HepG2 (cell line): Measurements from ENCODE around the gene ATG4B. TPM values are rescaled to one million over a fixed set of nuclear protein-coding genes. Genes with fewer than 3 reads are reported as not detected.
A peak's percentile ranks its signal among the peaks of the same experiment; 100 is the strongest.

Source experiments
- FOXM1 ChIP-seq: sonication (generic); formaldehyde crosslinking; IDR thresholded peaks from 2 replicates; pipeline ENCODE4 v1.5.0; 2020; ENCODE audit warnings: missing genetic modification reagents
- GRHL1 ChIP-seq: sonication (generic); formaldehyde crosslinking; conservative IDR thresholded peaks from 2 replicates; pipeline ENCODE4 v1.8.0; 2022; ENCODE audit warnings: missing genetic modification reagents
- HNRNPK ChIP-seq: fragments of 200-400 bp; formaldehyde crosslinking; IDR thresholded peaks from 2 replicates; pipeline ENCODE4 v1.6.1; 2018; ENCODE audit warnings: low read length, low read depth, moderate library complexity, mild to moderate bottlenecking; ENCODE audit not compliant: poor library complexity, severe bottlenecking
- LCORL ChIP-seq, 2 experiments: fragments of 450-650 bp in 1 of 2; sonication (generic) in 1 of 2; formaldehyde crosslinking in 1 of 2; IDR thresholded peaks; 2 replicates each; pipeline versions ENCODE4 v1.5.0 to v1.6.1; 2017 to 2020; ENCODE audit warnings: antibody characterized with exemption in 1 of 2, missing genetic modification reagents in 1 of 2
- MED1 ChIP-seq: sonication (generic); formaldehyde crosslinking; IDR thresholded peaks from 2 replicates; pipeline ENCODE4 v1.4.0; 2020; ENCODE audit warnings: missing genetic modification reagents
- MTF1 ChIP-seq: sonication (generic); formaldehyde crosslinking; IDR thresholded peaks from 2 replicates; pipeline ENCODE4 v1.5.0; 2020; ENCODE audit warnings: missing genetic modification reagents
- NFE2L1 ChIP-seq: sonication (generic); formaldehyde crosslinking; IDR thresholded peaks from 2 replicates; pipeline ENCODE4 v1.4.0; 2020; ENCODE audit warnings: missing genetic modification reagents, mild to moderate bottlenecking, borderline replicate concordance
- NPAS2 ChIP-seq: sonication (generic); formaldehyde crosslinking; IDR thresholded peaks from 2 replicates; pipeline ENCODE4 v1.8.0; 2022; ENCODE audit warnings: mild to moderate bottlenecking, missing genetic modification reagents, borderline replicate concordance
- THRA ChIP-seq: sonication (generic); formaldehyde crosslinking; IDR thresholded peaks from 2 replicates; pipeline ENCODE4 v1.4.0; 2020; ENCODE audit warnings: missing genetic modification reagents, borderline replicate concordance
- ZNF367 ChIP-seq: sonication (generic); formaldehyde crosslinking; IDR thresholded peaks from 2 replicates; pipeline ENCODE4 v1.4.0; 2020; ENCODE audit warnings: missing genetic modification reagents, borderline replicate concordance
- ZNF432 ChIP-seq: sonication (generic); formaldehyde crosslinking; IDR thresholded peaks from 2 replicates; pipeline ENCODE4 v1.5.0; 2020; ENCODE audit warnings: missing genetic modification reagents, mild to moderate bottlenecking, borderline replicate concordance
- ZNF7 ChIP-seq: IDR thresholded peaks from 2 replicates; pipeline ENCODE4 v1.6.1; 2016; ENCODE audit warnings: missing biosample characterization, missing genetic modification reagents
- ZNF775 ChIP-seq: sonication (generic); formaldehyde crosslinking; IDR thresholded peaks from 2 replicates; pipeline ENCODE4 v1.4.0; 2020; ENCODE audit warnings: missing genetic modification reagents, mild to moderate bottlenecking, moderate library complexity, borderline replicate concordance
- polyA plus RNA-seq, 8 experiments: library from polyadenylated mRNA; depleted of rRNA in 3 of 8; stranded (reverse) in 7 of 8; unstranded in 1 of 8; fragments of >200 nt; fragmentation: Illumina TruSeq in 4 of 8; extraction: Trizol in 4 of 8; gene quantifications; 2 replicates each; pipeline versions ENCODE4 v1.2.1 to v1.2.3, GENCODE V29; 2011 to 2016; ENCODE audit warnings: low read depth in 4 of 8, missing spikeins in 1 of 8, mixed read lengths in 1 of 8; ENCODE audit not compliant: insufficient read depth in 1 of 8
- total RNA-seq, 5 experiments: library from RNA; depleted of rRNA; stranded (reverse); fragments of >200 nt; fragmentation: Illumina TruSeq; extraction: Trizol; gene quantifications; 2 replicates each; pipeline ENCODE4 v1.2.3, GENCODE V29; 2016; ENCODE audit warnings: low read depth in 1 of 5
- TF ChIP-seq, protein P1 (sequence below): sonication (generic); formaldehyde crosslinking; conservative IDR thresholded peaks from 2 replicates; pipeline ENCODE4 v1.4.0; 2020; ENCODE audit warnings: mild to moderate bottlenecking, missing genetic modification reagents, moderate library complexity
- TF ChIP-seq, protein P2 (sequence below): sonication (generic); formaldehyde crosslinking; IDR thresholded peaks from 2 replicates; pipeline ENCODE4 v1.5.0; 2020; ENCODE audit warnings: mild to moderate bottlenecking, missing genetic modification reagents
- TF ChIP-seq, protein P3 (sequence below): sonication (generic); formaldehyde crosslinking; IDR thresholded peaks from 2 replicates; pipeline ENCODE4 v1.8.1; 2022; ENCODE audit warnings: mild to moderate bottlenecking, missing genetic modification reagents

The ATG4B gene
- total and polyA plus RNA-seq, 2 of the 13 experiments (the other 11 are each of a cell fraction or from before 2014, with no cell fraction given) = 95.5 to 239 TPM

DNA sequence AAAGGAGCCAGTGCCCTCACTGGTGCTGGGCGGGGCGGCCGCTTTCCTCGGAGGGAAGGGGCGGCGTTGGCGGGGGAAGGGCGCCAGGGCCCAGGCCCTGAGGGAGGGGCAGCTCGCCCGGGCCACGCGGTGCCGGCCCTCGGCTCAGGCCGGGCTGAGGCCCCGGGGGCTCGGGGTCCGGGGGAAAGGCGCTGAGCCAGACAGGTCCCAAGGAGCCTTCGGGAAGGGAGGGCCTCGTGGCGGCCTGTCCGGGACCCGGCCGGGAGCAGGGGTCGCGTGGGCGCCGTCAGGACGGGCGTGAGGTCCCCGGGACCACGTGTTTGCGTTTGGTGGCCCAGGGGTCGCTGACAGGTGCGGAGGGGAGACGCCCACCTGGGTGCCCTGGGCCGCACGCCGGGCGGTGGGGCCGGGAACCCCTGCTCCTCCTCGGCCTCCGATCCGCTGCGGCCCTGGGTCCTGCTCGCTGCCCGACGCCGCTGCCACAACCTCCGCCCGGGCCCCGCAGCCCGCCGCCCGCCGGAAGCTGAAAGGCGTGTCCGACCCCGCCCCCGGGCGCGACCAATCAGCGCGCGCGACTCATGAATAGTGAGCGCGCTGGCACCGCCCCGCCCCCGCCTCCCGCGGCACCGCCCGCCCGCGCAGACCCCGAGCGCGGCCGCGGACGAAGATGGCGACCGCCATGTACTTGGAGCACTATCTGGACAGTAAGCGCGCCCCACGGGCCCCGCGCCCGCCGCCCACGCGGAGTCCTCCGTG is 64.1 kb downstream of the ATG4B start, which contains the start of gene ING5 (continued):
- TF ChIP-seq, protein P1, sequence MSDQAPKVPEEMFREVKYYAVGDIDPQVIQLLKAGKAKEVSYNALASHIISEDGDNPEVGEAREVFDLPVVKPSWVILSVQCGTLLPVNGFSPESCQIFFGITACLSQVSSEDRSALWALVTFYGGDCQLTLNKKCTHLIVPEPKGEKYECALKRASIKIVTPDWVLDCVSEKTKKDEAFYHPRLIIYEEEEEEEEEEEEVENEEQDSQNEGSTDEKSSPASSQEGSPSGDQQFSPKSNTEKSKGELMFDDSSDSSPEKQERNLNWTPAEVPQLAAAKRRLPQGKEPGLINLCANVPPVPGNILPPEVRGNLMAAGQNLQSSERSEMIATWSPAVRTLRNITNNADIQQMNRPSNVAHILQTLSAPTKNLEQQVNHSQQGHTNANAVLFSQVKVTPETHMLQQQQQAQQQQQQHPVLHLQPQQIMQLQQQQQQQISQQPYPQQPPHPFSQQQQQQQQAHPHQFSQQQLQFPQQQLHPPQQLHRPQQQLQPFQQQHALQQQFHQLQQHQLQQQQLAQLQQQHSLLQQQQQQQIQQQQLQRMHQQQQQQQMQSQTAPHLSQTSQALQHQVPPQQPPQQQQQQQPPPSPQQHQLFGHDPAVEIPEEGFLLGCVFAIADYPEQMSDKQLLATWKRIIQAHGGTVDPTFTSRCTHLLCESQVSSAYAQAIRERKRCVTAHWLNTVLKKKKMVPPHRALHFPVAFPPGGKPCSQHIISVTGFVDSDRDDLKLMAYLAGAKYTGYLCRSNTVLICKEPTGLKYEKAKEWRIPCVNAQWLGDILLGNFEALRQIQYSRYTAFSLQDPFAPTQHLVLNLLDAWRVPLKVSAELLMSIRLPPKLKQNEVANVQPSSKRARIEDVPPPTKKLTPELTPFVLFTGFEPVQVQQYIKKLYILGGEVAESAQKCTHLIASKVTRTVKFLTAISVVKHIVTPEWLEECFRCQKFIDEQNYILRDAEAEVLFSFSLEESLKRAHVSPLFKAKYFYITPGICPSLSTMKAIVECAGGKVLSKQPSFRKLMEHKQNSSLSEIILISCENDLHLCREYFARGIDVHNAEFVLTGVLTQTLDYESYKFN (CRISPR knock-in tag) = peak; percentile 55
- TF ChIP-seq, protein P2, sequence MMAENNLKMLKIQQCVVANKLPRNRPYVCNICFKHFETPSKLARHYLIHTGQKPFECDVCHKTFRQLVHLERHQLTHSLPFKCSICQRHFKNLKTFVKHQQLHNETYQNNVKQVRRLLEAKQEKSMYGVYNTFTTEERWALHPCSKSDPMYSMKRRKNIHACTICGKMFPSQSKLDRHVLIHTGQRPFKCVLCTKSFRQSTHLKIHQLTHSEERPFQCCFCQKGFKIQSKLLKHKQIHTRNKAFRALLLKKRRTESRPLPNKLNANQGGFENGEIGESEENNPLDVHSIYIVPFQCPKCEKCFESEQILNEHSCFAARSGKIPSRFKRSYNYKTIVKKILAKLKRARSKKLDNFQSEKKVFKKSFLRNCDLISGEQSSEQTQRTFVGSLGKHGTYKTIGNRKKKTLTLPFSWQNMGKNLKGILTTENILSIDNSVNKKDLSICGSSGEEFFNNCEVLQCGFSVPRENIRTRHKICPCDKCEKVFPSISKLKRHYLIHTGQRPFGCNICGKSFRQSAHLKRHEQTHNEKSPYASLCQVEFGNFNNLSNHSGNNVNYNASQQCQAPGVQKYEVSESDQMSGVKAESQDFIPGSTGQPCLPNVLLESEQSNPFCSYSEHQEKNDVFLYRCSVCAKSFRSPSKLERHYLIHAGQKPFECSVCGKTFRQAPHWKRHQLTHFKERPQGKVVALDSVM (CRISPR knock-in tag) = peak; percentile 75; the same call in 1 of the 2 replicates
- TF ChIP-seq, protein P3, sequence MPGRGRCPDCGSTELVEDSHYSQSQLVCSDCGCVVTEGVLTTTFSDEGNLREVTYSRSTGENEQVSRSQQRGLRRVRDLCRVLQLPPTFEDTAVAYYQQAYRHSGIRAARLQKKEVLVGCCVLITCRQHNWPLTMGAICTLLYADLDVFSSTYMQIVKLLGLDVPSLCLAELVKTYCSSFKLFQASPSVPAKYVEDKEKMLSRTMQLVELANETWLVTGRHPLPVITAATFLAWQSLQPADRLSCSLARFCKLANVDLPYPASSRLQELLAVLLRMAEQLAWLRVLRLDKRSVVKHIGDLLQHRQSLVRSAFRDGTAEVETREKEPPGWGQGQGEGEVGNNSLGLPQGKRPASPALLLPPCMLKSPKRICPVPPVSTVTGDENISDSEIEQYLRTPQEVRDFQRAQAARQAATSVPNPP (CRISPR knock-in tag) = no peak
- TF ChIP-seq MED1 (peak; percentile 67), ZNF7 (CRISPR knock-in tag) (no peak), NPAS2 (CRISPR knock-in tag) (no peak), HNRNPK (peak; percentile 71), LCORL (IDR thresholded peaks at IDR 0.05) (no peak), LCORL (CRISPR knock-in tag; IDR thresholded peaks at IDR 0.05) (peak; percentile 19; the same call in 1 of the 2 replicates), MTF1 (CRISPR knock-in tag) (peak; percentile 72; the same call in 1 of the 2 replicates), THRA (CRISPR knock-in tag) (no peak; the same call in 1 of the 2 replicates), ZNF775 (CRISPR knock-in tag) (no peak), ZNF432 (CRISPR knock-in tag) (no peak), NFE2L1 (CRISPR knock-in tag) (no peak), GRHL1 (CRISPR knock-in tag) (no peak), FOXM1 (CRISPR knock-in tag) (no peak), ZNF367 (peak; percentile 22; the same call in 1 of the 2 replicates)
